Measurements from ENCODE around the gene EP400. TPM values are rescaled to one million over a fixed set of nuclear protein-coding genes. Genes with fewer than 3 reads are reported as not detected.
A peak's percentile ranks its signal among the peaks of the same experiment; 100 is the strongest.
"Not testable (repeated sequence)": the region's sequence is repeated elsewhere in the genome, so short reads cannot be mapped to it uniquely, and the experiment has no call there.

The EP400 gene
- total RNA-seq, 1 donor from 2014 or later, result 66.5 TPM

DNA sequence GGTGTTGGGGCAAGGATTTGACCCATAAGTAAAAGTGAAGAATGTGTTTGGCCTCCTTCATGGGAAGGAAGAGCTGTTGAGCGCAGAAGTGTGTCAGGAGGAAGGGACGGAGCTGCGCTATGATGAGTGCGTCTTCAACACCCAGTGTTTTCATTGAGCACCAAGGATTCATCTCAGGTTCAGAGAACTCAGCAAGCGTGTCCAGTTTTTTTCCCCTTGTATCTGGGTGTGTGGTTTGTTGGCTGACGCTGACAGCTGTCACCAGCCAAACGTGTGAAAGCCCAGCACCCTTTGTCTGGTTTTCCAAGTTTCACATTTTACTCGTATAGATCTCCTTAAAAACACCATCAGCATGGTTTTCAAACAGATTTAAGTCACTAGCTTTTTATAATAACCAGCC lies 12.3 kb downstream of the EP400 start:
- no peak overlapping the region for H3K4me3 Mint-ChIP-seq
- H3K4me1 Mint-ChIP-seq, result peaks cover 27% of the 10 kb centered on the region
- no peak overlapping the region for H3K27ac Mint-ChIP-seq
- H3K9me3 Mint-ChIP-seq, result no peaks in the 10 kb centered on the region
- peaks cover 19% of the 10 kb centered on the region for H3K36me3 Mint-ChIP-seq (ENCODE audit: low read depth)
- H3K27me3 Mint-ChIP-seq, result no peaks in the 10 kb centered on the region
- DNase-seq, result no peak
- intact Hi-C loops (cut with micrococcal nuclease), result no loop called here

DNA sequence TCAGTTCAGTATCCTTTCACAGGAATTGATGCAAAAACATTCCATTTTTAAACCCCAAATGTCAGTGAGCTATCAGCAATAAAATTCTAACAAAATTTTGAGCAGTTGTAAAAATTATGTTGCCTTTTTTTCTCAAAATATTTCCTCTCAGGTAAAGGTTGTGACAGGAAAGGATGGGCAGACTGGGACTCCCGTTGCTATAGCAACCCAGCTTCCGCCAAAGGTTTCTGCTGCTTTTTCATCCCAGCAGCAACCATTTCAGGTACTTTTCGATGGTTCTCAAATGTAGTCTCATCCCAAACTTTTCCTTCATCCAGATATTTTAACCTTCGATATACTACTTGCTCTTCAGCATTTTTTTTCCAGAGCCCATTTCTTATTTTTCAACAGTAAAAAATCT lies 13.6 kb downstream of the EP400 start:
- peaks cover 25% of the 10 kb centered on the region for H3K4me1 Mint-ChIP-seq

DNA sequence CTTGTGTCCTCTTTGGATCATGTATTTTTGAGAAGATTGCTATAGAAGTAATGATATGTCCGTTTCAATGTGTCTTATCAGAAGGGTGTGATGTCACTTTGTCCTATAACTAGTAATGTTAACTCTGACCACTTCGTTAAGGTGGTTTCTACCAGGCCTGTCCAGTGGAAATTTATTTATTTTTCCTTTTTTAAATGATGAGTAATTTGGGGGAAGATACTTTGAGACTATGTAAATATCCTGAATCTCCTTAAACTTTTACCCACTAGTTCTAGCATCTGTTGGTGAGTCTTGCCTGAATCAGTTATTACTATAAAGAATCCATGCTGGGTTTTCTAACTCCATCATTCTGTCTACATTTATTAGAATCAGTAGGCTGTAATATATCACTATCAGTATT lies 15.3 kb downstream of the EP400 start:
- Mint-ChIP-seq H3K9me3 (no peaks in the 10 kb centered on the region), H3K27ac (no peak overlapping the region), H3K4me3 (no peak overlapping the region), H3K4me1 (peaks cover 24% of the 10 kb centered on the region), H3K36me3 (ENCODE audit: low read depth) (peaks cover 24% of the 10 kb centered on the region), H3K27me3 (no peaks in the 10 kb centered on the region)
- intact Hi-C loops (cut with micrococcal nuclease), result no loop called here
- DNase-seq, result no peak

More for the DNA sequence above, 13.6 kb downstream of the EP400 start:
- Mint-ChIP-seq H3K4me3 (no peak overlapping the region), H3K36me3 (ENCODE audit: low read depth) (peaks cover 23% of the 10 kb centered on the region), H3K9me3 (no peaks in the 10 kb centered on the region), H3K27ac (peak overlapping the region; percentile 25), H3K27me3 (no peaks in the 10 kb centered on the region)
- peak; percentile 71 for DNase-seq
- intact Hi-C loops (cut with micrococcal nuclease), result no loop called here

DNA sequence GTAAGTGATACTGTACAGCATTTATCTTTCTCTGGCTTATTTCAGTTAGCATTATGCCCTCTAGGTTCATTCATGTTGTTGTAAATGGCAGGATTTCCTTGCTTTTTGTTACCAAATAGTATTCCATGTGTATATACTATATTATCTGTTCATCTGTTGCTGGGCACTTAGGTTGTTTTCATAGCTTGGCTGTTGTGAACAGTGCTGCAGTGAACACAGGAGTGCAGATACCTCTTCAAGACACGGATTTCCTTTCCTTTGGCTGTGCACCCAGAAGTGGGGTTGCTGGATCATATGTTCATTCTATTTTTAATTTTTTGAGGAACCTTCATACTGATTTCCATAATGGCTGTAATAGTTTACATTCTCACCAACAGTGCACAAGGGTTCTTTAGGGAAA lies 21.5 kb downstream of the EP400 start:
- peaks cover 5% of the 10 kb centered on the region for H3K36me3 Mint-ChIP-seq (ENCODE audit: low read depth)
- no peak for DNase-seq
- H3K27ac Mint-ChIP-seq, result peak overlapping the region; percentile 6
- H3K4me3 Mint-ChIP-seq, result no peak overlapping the region
- peaks cover 9% of the 10 kb centered on the region for H3K4me1 Mint-ChIP-seq
- no peaks in the 10 kb centered on the region for H3K9me3 Mint-ChIP-seq
- intact Hi-C loops (cut with micrococcal nuclease), result no loop called here
- no peaks in the 10 kb centered on the region for H3K27me3 Mint-ChIP-seq

DNA sequence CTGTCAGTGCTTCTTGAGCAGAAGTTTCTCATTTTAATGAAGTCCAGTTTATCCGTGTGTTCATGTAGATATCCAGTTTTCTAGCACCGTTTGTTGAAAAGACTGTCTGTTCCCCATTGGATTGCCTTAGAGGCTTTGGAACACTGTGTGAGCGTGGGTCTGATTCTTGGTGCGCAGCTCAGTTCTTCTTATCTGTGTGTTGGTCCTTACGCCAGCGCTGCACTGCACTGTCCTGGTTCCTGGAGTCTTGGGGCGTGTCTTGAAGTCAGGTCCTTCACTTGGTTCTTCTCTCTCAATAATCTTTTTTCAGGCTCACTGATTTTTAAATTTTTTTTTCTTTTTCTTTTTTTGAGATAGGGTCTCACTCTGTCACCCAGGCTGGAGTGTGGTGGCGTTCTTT lies 25.5 kb downstream of the EP400 start:
- Mint-ChIP-seq H3K4me1 (peaks cover 2% of the 10 kb centered on the region), H3K27me3 (no peaks in the 10 kb centered on the region), H3K4me3 (no peak overlapping the region), H3K9me3 (no peaks in the 10 kb centered on the region), H3K36me3 (ENCODE audit: low read depth) (peaks cover 11% of the 10 kb centered on the region), H3K27ac (no peak overlapping the region)
- no peak for DNase-seq
- intact Hi-C loops (cut with micrococcal nuclease), result no loop called here

DNA sequence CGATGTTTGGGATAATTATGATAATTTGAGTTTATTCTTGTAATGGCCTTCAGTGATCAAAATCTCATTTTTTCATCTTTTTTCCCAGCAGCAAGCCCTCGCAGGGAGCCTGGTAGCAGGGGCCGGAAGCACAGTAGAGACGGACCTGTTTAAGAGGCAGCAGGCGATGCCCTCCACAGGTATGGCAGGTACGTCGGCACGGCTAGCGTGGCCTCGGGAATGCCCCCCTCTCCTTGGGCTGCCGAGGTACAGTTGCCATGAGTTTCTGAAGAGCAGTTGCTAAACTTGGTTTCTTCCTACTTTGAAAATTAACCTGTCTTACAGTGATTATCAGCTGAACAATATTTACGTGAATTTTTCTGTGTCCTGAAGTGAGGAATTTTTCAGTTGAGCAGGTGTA lies 29.9 kb downstream of the EP400 start:
- Mint-ChIP-seq H3K36me3 (ENCODE audit: low read depth) (peaks cover 23% of the 10 kb centered on the region), H3K9me3 (no peaks in the 10 kb centered on the region), H3K4me1 (no peaks in the 10 kb centered on the region), H3K27ac (no peak overlapping the region), H3K27me3 (no peaks in the 10 kb centered on the region), H3K4me3 (no peak overlapping the region)
- no peak for DNase-seq
- intact Hi-C loops (cut with micrococcal nuclease), result no loop called here

DNA sequence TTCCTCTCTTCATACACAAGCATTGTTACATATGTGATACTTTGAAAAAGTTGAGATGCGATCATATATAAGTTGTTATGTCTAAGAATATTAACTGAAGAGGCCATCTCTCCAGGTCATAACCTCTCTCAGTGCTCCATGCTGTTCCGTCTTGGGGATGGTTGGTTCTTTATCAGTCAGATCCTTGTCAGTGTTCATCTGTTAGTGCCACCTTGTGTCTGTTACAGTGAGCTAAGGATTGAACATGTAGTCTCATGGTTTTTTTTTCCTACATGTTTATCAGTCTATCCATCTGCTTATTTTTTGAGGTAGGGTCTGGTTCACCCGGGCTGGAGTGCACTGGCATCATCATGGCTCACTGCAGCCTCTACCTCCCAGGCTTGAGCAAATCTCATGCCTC lies 30.5 kb downstream of the EP400 start:
- H3K27ac Mint-ChIP-seq, result no peak overlapping the region
- H3K9me3 Mint-ChIP-seq, result no peaks in the 10 kb centered on the region
- DNase-seq, result no peak
- intact Hi-C loops (cut with micrococcal nuclease), result no loop called here
- peaks cover 23% of the 10 kb centered on the region for H3K36me3 Mint-ChIP-seq (ENCODE audit: low read depth)
- H3K4me1 Mint-ChIP-seq, result no peaks in the 10 kb centered on the region
- no peak overlapping the region for H3K4me3 Mint-ChIP-seq
- no peaks in the 10 kb centered on the region for H3K27me3 Mint-ChIP-seq

DNA sequence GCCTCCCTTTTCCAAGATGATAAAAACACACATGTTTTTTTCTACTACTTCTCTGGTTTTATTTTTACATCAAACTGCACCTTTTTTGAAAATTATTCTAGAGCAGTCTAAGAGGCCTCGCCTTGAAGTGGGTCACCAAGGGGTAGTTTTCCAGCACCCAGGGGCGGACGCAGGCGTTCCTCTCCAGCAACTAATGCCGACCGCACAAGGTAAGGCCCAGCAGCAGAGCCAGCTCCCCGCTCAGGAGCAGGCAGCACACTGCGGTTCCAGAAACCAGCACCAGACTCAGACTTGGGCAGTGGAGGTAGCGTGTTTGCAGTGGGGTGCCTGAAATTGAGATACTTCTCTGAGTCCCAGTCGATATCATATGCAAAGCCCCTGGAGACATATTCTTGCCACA lies 31.6 kb downstream of the EP400 start:
- no peaks in the 10 kb centered on the region for H3K9me3 Mint-ChIP-seq

DNA sequence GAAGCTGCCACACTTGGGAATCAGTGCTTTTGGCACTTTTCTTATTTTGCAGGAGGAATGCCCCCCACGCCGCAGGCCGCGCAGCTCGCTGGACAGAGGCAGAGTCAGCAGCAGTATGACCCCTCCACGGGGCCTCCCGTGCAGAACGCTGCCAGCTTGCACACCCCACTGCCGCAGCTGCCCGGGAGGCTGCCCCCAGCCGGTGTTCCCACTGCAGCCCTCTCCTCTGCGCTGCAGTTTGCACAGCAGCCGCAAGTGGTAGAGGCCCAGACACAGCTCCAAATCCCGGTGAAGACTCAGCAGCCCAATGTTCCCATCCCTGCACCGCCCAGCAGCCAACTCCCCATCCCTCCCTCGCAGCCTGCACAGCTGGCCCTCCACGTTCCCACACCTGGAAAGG lies 32.3 kb downstream of the EP400 start:
- H3K4me3 Mint-ChIP-seq, result no peak overlapping the region
- intact Hi-C loops (cut with micrococcal nuclease), result no loop called here
- H3K27ac Mint-ChIP-seq, result no peak overlapping the region
- H3K4me1 Mint-ChIP-seq, result no peaks in the 10 kb centered on the region
- H3K27me3 Mint-ChIP-seq, result no peaks in the 10 kb centered on the region
- H3K9me3 Mint-ChIP-seq, result no peaks in the 10 kb centered on the region
- H3K36me3 Mint-ChIP-seq (ENCODE audit: low read depth), result peaks cover 27% of the 10 kb centered on the region
- no peak for DNase-seq

More for the DNA sequence above, 31.6 kb downstream of the EP400 start:
- no peaks in the 10 kb centered on the region for H3K4me1 Mint-ChIP-seq
- no peak overlapping the region for H3K27ac Mint-ChIP-seq
- H3K4me3 Mint-ChIP-seq, result no peak overlapping the region
- H3K36me3 Mint-ChIP-seq (ENCODE audit: low read depth), result peaks cover 24% of the 10 kb centered on the region
- intact Hi-C loops (cut with micrococcal nuclease), result no loop called here
- no peak for DNase-seq
- H3K27me3 Mint-ChIP-seq, result no peaks in the 10 kb centered on the region

DNA sequence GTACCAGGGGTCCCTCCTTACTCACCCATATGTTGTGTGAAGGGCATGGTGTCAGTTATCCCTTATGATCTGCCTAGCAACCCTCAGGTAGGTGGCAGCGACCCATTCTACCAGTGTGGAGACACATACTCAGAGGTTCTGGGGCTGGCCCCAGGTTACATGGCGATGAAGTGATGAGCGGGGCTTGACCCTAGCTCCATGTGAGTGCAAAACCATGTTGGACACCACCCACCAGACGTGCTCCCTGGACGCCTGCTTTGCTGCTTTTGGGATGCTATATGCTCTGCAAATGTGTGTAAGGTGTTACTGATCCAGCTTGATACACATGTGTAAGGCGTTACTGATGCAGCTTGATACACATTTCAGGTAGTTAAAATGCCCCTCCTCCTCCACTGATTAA lies 33.3 kb downstream of the EP400 start:
- no peak overlapping the region for H3K27ac Mint-ChIP-seq
- peaks cover 3% of the 10 kb centered on the region for H3K4me1 Mint-ChIP-seq
- DNase-seq, result no peak
- H3K27me3 Mint-ChIP-seq, result no peaks in the 10 kb centered on the region
- H3K4me3 Mint-ChIP-seq, result no peak overlapping the region
- intact Hi-C loops (cut with micrococcal nuclease), result no loop called here
- H3K36me3 Mint-ChIP-seq (ENCODE audit: low read depth), result peaks cover 34% of the 10 kb centered on the region
- no peaks in the 10 kb centered on the region for H3K9me3 Mint-ChIP-seq

DNA sequence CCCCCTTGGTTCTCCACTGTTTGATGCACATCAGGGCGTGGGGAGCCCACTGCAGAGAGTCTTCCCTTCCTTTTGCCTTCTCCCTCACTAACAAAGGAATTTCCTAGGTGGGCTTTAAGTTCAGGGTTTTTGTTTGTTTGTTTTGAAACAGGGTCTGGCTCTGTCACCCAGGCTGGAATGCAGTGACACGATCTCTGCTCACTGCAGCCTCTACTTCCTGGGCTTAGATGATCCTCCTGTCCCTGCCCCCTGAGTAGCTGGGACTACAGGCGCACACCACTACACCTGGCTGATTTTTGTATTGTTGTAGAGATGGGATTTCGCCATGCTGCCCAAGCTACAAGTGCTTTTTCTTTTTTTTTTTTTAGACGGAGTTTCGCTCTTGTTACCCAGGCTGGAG lies 33.8 kb downstream of the EP400 start:
- intact Hi-C loops (cut with micrococcal nuclease), result no loop called here

DNA sequence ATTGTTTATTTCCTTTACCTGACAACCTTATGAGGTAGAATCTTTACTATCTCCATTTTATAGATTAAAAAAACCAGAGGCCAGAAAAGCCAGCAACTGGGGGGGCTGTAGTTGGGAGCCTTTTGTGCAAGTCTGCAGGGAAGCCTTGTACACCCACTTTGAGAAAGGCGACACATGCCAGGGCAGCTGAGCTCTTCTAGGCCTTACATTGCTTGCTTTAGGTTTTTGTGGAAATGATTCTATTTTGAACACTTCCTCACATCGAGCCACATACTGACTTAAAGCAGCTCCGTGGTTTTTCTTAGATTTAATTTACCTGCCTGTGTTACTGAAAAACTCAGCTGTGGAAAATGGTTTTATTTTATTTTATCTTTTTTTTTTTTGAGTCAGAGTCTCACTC lies 34.6 kb downstream of the EP400 start:
- Mint-ChIP-seq H3K27me3 (no peaks in the 10 kb centered on the region), H3K36me3 (ENCODE audit: low read depth) (peaks cover 38% of the 10 kb centered on the region), H3K4me1 (peaks cover 3% of the 10 kb centered on the region), H3K9me3 (no peaks in the 10 kb centered on the region), H3K4me3 (no peak overlapping the region), H3K27ac (no peak overlapping the region)
- DNase-seq, result no peak
- intact Hi-C loops (cut with micrococcal nuclease), result no loop called here

More for the DNA sequence above, 33.8 kb downstream of the EP400 start:
- H3K36me3 Mint-ChIP-seq (ENCODE audit: low read depth), result peaks cover 36% of the 10 kb centered on the region
- peaks cover 3% of the 10 kb centered on the region for H3K4me1 Mint-ChIP-seq
- no peak for DNase-seq
- no peaks in the 10 kb centered on the region for H3K27me3 Mint-ChIP-seq
- no peaks in the 10 kb centered on the region for H3K9me3 Mint-ChIP-seq
- H3K4me3 Mint-ChIP-seq, result no peak overlapping the region
- no peak overlapping the region for H3K27ac Mint-ChIP-seq

DNA sequence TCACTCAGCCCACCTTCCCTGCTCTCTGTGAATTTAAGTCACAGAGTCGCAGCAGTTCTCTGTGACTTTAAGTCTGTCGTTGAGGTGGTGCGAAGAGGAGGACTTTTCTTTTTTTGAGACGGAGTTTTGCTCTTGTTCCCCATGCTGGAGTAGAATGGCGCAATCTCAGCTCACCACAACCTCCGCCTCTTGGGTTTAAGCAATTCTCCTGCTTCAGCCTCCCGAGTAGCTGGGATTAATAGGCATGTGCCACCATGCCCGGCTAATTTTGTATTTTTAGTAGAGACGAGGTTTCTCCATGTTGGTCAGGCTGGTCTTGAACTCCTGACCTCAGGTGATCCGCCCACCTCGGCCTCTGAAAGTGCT lies 35.8 kb downstream of the EP400 start:
- H3K27ac Mint-ChIP-seq; H3K9me3 Mint-ChIP-seq; DNase-seq; intact Hi-C loops (cut with micrococcal nuclease); H3K27me3 Mint-ChIP-seq; H3K4me3 Mint-ChIP-seq; H3K4me1 Mint-ChIP-seq: not testable (repeated sequence)
- H3K36me3 Mint-ChIP-seq (ENCODE audit: low read depth), result peaks cover 41% of the 10 kb centered on the region

DNA sequence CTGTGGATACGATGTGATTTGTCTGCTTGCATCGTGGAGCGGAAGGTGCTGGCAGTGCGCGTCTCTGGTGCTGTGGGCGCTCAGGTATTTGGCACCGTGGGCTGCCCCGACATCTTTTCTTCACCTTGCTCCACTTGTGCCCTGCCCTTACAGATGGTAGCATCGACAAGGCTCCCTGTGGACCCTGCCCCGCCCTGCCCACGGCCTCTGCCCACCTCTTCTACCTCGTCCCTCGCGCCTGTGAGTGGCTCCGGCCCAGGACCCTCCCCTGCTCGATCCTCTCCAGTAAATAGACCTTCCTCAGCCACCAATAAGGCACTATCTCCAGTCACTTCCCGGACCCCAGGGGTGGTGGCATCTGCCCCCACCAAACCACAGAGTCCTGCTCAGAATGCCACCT lies 36.6 kb downstream of the EP400 start:
- Mint-ChIP-seq H3K27me3 (no peaks in the 10 kb centered on the region), H3K27ac (no peak overlapping the region), H3K4me3 (no peak overlapping the region), H3K4me1 (peaks cover 3% of the 10 kb centered on the region), H3K9me3 (no peaks in the 10 kb centered on the region), H3K36me3 (ENCODE audit: low read depth) (peaks cover 45% of the 10 kb centered on the region)
- intact Hi-C loops (cut with micrococcal nuclease), result no loop called here
- DNase-seq, result no peak

DNA sequence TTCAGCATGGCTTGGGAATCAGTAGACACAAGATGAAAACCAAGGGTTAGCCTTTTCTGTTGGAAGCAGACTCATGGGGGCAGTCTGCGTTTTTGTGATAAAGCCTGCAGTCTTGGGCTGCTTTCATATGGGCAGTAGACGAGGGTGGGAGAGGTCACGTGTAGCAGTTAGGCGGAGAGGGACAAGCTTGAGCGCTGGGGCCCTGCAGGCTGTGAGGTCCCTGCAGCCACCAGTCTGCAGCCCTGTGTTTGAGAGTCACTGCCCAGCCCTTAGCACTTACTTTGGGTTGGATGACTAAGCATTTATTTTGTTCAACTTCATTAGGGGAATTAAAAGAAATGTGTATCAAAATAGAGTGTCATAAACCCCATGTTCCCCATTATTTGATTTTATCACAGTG lies 37.2 kb downstream of the EP400 start:
- Mint-ChIP-seq H3K4me3 (no peak overlapping the region), H3K4me1 (peaks cover 3% of the 10 kb centered on the region), H3K36me3 (ENCODE audit: low read depth) (peaks cover 44% of the 10 kb centered on the region), H3K27ac (no peak overlapping the region), H3K9me3 (no peaks in the 10 kb centered on the region), H3K27me3 (no peaks in the 10 kb centered on the region)
- DNase-seq, result no peak
- intact Hi-C loops (cut with micrococcal nuclease), result no loop called here

Data from activated CD4-positive, alpha-beta T cell treated with anti-CD3 and anti-CD28 coated beads, Interleukin-2, amount 10 ng/mL, durations not matched to agents 24 days and 14 days (primary cell).